GM12872 (cell line): Measurements from ENCODE around the gene SPRR4.

Experiments used
- TF ChIP-seq, protein P1 (sequence below): IDR thresholded peaks from 3 replicates; pipeline ENCODE4 v1.5.1; 2011; ENCODE audit warnings: low read depth, mild to moderate bottlenecking, low read length, moderate library complexity; ENCODE audit not compliant: insufficient read depth

Gene SPRR4

DNA sequence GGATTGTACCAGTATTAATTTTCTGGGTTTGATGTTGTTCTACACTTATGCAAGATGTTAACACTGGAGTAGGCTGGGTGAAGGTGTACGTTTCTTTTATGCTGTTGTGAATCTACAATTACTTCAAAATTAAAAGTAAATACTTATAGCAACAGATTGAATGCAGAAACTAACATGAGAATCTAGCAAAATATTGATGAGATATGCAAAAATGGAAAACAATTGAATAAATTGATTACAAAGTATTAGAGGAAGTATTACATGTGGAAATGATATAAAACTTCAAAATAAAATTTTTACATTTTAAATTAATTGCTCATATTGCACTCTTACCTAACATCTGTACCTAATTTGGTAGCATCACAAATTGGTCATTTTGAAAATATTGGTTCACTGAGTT lies 25.4 kb downstream of the SPRR4 start:
- TF ChIP-seq, protein P1, sequence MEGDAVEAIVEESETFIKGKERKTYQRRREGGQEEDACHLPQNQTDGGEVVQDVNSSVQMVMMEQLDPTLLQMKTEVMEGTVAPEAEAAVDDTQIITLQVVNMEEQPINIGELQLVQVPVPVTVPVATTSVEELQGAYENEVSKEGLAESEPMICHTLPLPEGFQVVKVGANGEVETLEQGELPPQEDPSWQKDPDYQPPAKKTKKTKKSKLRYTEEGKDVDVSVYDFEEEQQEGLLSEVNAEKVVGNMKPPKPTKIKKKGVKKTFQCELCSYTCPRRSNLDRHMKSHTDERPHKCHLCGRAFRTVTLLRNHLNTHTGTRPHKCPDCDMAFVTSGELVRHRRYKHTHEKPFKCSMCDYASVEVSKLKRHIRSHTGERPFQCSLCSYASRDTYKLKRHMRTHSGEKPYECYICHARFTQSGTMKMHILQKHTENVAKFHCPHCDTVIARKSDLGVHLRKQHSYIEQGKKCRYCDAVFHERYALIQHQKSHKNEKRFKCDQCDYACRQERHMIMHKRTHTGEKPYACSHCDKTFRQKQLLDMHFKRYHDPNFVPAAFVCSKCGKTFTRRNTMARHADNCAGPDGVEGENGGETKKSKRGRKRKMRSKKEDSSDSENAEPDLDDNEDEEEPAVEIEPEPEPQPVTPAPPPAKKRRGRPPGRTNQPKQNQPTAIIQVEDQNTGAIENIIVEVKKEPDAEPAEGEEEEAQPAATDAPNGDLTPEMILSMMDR, result no peak

DNA sequence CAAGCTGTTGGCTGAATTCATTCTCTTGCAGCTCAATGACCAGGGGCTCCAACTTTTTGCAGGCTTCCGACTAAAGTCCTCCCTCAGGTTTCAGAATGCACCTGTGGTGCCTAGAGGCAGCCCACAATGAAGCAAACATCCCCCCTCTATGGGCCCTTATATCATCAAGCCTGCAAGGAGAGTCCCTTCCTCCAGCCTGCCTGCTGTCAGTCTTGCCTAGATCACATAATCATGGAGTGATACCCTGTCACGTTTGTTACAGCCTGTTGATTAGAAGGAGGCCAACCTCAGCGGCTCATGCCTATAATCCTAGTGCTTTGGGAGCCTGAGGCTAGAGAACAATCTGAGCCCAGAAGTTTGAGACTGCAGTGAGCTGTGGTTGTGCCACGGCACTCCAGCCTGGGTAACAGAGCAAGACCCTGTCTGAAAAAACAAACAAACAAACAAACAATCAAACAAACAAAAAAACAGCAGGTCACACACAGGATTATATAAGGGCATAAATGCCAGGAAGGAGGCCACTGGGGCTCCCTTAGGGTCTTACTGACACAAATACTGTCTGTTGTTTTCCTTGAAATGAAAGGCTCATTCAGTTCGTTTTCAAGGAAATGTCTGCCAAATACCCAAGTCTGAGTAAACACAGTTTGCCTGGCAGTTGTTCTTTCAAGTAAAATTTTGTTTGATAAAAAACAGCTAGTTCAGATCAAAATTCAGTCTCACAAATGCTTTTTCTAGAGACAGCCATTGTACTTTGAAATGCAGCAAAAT lies 26.4 kb downstream of the SPRR4 start:
- TF ChIP-seq, protein P1, result no peak

DNA sequence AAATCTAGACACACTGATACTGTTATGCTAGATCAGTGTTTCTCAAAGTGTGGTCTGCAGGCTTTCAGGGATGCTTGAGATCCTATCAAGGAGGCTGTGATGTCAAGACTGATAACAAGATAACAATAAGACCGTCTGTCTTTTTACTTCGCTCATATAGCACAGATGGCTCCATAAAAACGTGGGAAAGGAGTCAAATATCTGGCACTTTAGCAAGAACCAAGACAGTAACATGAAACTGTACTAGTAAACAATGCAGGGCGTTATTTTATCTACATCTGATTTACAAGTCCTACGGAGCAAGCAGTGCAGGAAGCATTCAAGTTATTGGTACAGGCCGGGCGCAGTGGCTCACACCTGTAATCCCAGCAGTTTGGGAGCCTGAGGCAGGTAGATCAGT lies 27.5 kb downstream of the SPRR4 start:
- TF ChIP-seq, protein P1, result no peak

DNA sequence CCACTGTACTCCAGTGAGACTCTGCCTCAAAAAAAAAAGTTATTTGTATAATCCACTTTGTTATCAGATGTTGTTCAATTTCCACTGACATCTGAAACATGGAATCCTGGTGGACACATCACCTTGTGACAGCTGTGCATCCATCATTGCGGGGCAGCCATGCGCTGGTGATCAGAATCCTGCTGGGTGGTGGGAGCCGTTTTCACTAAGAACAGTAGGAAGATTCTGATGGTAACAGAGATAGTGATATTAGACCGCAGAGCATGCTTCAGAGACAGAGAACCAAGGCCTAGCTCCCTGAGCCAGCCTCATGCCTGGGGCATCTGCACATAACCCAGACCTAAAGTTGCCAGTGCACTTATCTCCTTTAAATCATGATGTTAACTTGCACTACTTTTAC lies 28.0 kb downstream of the SPRR4 start:
- TF ChIP-seq, protein P1, result no peak

GRCh38 chr1:152999818-153000217 lies 29.4 kb downstream of the SPRR4 start:
- TF ChIP-seq, protein P1, result no peak

GRCh38 chr1:153000294-153000693 lies 29.8 kb downstream of the SPRR4 start:
- TF ChIP-seq, protein P1, result no peak

DNA sequence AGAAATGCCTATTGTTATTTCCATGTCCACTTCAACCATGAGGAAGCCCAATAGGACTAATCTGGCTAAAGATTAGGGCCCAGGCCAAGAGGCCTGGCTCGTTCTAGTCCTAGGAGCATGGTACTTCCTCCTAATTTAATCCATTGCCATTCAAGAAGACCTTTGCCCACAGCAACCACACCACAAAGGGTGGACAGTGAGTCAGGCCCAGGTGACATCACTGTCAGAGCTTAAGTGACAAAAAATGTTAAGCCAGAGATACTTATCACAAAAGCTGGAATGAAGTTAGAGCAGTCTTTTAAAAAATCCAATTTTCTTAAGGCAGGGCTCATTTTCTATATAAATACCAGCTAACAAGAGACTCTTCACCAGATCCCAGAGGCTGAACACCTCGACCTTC lies 30.9 kb downstream of the SPRR4 start, which contains the start of gene SPRR3:
Gene SPRR3 (plus strand): TSS at position 368 of the 400 bp plus-strand sequence. CDS start 1,272 bp downstream, outside the sequence.
- TF ChIP-seq, protein P1, result no peak
